Inflammatory macrophage (primary cell): ENCODE results near the gene WDR27.
A peak's percentile ranks its signal among the peaks of the same experiment; 100 is the strongest.

ENCODE experiments used
- DNase-seq, 2 donors: peaks; one replicate each; pipeline ENCODE4 v3.0.0-alpha.2; 2020 to 2022
- total RNA-seq, 18 experiments: gene quantifications; one replicate each; lab custom pipeline; 2026; ENCODE audit warnings: mixed read lengths in 6 of 18, inconsistent platforms in 2 of 18; lab: John Stamatoyannopoulos, UW

Gene WDR27
- total RNA-seq = 0.78 to 8.4 (median 5.0) reads per million in 18 experiments

DNA sequence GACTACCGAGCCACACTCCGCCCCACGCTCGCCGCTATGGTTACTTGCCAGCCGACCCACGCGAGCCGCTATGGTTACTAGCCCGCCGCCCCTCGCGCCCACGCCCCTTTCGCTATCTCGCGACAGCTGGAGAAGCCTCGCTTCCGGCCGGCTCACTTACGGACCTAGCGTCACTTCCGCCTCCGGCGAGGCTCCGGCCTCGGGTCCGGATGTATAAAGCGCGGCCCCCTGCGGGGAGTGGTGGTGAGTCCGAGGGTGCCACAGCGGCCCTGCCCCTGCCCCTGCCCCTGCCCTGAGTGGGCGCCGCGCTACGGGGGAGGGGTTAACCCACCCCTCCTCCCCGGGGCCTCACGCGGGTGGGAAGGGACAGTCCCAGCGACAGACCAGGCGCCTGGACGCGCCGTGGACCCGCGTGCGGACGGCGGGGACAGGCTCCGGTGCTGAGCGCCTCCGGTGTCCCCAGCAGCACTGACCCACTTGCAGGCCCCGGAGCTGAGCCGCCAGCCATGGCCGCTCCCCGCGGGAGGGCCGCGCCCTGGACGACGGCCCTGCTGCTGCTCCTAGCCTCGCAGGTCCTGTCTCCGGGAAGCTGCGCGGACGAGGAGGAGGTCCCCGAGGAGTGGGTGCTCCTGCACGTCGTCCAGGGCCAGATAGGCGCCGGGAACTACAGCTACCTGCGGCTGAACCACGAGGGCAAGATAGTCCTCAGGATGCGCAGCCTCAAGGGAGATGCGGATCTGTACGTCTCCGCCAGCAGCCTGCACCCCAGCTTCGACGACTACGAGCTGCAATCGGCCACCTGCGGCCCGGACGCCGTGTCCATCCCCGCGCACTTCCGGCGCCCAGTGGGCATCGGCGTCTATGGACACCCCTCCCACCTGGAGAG lies at the start of gene WDR27, which contains the start of gene C6orf120:
TSS of gene WDR27 (minus strand) at position 76 of the 886 bp plus-strand sequence. CDS start 13,024 bp downstream, outside the sequence.
TSS of gene C6orf120 (plus strand) at position 173 of the 886 bp plus-strand sequence. CDS start at position 507, 334 bp downstream.
- DNase-seq = peak; percentile 100

DNA sequence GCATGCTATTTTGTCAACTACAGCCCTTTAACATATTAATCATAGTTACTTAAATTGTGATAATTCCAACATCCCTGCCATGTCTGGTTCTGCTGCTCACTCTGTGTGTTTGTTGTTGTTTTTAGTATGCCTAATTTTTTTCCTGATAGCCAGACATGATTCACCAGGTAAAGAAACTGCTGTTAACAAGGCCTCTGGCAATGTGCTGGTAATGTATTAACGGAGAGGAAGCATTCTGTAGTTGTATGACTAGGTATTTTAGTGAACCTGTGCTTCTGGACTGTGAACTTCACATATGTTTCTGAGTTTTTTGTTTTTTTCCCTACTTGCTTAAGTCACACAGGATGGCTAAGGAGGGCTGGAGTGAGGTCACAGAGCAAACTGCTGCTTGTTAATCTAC lies 44.7 kb upstream of the WDR27 start:
- DNase-seq = no peak

DNA sequence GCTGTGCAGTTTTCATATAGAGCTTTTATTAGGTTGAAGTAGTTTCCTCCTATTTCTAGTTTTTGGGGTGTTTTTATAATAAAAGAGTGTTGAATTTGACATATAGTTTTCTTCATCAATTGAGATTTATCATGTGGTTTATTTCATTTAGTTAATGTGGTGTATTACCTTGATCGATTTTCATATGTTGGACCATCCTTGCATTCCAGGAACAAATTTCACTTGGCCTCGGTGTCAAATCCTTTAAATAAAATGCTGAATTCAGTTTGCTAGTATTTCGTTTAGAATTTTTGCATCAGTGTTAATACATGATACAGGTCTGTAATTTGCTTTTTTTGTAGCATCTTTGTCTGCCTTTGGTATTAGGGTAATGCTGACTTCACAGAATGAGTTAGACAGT lies 43.6 kb upstream of the WDR27 start:
- DNase-seq = no peak

DNA sequence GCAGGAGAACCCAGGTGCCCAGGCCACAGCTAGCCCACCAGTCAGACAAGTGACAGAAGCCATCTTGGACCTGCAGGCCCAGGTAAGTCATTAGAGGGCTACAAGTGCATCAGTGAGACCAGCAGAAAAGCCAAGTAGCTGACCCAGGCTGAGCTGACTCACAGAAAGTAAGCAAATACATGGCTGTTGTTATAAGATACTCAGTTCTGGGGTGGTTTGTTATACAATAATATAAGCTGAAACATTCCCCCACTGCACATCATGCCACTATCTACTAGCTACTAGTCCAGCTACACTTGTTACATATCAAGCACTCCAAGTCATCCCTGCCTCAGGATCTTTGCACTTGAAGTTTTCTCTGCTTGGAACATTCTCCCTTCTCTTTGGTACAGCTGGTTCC lies 39.5 kb upstream of the WDR27 start:
- DNase-seq = no peak

DNA sequence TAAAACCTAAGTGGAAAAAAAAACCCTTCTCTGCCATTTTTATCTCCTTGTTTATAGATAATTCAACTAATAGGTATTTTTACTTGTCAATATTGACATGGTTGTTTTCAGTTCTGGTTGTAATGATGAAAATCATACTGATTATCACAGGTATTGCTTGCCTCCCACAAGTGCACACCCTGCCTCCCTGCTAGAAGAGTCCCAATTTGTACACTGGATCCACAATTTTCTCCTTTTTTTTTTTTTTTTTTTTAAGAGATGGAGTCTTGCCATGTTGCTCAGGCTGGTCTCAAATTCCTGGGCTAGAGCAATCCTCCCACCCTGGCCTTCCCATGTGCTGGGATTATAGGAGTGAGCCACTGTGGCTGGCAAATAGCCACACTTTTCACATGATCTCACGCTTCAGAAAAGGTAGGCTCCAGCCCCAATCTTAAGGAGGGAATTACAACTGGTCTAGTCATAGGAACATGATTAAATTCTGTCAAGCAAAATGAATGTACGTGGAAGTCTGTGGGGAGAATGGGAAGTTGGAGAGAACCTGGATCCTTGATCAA lies 37.2 kb upstream of the WDR27 start:
- DNase-seq = no peak

DNA sequence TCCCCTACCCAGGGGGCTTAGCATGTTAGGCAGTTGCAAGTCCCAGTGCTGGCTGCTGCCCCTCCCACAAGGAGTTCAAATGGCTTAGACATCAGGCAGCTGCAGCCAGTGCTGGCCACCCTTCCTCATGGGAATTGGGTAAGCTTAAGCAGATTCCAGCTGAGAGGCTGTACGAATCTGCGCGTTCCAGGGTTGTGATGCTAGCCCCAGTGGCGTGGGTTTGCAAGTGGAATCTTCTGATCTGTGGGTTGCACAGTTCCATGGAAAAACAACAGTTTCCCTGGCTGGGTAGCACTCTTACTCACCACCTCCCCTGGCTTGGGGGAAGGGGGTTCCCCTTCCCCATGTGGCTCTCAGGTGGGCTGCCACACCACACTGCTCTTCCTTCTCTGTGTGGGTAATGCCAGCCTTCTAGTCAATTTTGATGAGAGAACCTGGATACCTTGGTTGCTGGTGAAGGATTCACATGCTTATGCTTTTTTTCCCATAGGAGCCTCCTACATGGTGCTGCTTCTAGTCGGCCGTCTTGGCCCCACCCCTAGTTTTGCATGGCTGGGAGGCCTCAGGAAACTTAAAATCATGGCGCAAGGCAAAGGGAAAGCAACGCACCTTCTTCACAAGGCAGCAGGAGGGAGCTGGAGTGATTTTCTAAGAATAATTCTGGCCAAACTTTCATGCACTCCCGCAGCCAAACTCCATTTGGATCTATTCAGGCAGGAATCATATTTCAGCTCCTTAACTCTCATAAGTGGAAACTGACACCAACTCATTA lies 36.6 kb upstream of the WDR27 start:
- no peak for DNase-seq

DNA sequence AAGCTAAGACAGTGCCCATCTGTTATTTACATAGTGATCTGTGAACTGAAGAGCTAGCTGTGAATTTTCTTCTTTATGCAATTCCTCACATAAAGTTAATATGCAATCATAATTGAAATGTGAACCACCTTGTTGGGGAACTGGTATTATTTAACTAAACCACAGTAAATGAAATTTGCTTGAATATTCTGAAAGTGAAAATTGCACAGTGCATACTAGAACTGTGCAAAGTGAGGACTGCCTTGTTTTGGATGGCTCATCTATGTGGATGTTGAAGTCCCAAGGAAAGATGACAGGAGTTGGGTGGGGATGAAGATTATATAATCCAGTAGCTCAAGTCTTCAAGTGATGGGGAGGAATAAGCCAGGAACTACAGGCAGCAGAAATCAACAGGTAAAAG lies 28.1 kb upstream of the WDR27 start:
- no peak for DNase-seq

DNA sequence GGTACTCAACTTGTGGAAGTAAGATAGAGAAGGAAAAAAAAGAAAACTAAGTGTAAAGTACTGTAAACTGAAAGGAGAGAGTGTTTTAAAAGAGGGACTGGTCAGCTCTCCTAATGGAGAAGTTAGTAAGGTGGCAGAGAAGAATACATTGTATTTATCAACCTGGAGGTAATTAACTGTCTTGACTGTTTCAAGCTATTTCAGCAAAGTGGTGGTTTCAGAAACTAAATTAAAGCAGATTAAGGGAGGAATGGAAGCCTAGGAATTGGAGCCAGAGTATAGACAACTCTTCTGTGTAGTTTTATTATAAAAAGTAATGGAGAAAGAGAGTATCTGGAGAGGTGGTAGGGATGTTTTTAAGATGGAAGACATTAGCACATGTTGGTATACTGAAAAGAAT lies 25.1 kb upstream of the WDR27 start:
- no peak for DNase-seq

DNA sequence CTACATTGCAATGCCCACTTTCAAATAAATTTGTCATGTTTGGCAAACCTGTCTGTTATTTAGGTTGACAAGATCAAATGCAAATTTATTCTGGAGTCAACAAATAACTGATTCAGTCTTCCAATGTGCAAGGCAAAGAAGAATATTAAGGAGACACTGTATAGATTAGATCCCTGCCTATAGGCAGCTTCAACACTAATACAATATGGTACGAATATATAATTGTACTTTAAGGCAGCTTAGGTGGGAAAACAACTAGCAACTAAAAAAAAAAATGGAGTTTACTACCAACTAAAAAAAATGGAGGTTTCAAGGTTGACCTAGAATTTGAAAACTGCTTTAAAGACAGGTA lies 24.2 kb upstream of the WDR27 start:
- no peak for DNase-seq

DNA sequence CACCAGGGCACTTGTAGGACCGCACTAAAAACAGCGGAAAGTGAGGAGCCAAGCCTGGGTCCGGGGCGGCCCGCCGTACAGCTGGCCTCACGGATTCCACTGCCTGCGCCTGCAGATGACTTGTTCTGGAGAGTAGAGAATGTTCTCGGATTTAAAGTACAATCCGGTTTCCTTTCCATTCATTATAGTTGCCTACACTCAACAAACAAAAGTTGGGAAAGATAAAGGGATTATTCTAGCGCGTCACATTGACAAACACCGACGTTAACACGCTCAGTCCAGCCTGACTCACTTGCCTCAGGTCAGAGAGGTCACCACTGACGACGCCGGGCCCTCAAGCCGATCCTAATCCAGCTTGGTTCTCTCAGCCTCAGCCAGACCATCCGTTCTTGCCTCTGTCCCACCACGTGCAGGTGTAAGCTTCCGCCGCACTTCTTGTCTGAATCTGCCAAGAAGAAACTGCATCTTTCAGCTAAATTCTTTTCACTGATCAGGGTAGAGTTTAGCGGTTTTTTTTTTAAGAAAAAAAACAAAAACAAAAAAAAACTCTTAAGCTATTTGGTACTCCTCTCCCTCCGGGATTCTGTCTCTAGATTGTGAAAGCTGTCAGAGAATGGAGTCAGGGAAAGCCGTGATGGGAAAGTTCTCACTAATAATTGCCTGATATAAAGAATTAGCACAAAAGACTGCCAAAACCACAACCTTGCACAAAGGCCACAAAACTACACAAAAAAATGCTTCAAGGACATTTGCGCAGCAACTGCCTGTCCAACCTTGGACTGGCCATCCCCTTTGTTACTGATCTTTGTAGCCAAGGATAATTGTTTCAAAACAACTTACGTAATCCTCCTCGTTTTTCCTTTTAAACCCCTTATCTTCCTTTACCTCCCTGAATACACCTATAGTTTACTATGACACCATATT lies 23.6 kb upstream of the WDR27 start:
- peak; percentile 13 to 39 for DNase-seq

DNA sequence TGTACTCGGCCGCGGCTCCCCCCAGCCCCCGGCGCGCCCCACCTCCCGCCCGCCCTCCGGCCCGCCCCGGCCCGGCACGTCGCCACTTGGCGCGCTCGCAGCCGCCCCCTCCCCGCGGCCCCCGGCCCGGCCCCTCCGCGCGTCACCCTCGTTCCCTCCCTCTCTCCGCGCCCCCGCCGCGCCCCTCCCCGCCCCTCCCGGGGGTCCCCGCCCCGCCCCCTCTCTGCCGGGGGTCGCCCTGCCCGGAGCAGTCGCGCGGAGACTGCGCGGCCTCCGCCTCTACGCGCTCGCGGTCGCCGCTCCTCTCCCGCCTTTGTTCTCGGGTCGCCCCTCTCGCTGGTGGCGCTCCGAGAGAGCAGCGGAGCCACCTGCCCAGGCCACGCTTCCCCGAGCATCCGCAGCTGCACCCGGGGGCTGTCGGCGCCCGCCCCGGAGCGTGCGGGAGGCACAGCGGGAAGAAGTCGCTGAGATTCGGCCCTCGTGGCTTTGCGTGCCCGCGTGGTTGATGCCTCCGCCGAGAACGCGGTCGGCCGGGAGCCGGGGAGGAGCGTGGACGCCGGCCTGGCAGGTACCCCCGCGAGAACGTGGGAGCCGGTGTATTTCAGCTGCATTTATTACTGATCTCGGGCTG lies 22.8 kb upstream of the WDR27 start, which contains the start of gene PHF10:
TSS of gene PHF10 (minus strand) at position 7 of the 631 bp plus-strand sequence. CDS start 569 bp downstream, outside the sequence.
- DNase-seq = peak in 1 of 2 donors; percentile 28

DNA sequence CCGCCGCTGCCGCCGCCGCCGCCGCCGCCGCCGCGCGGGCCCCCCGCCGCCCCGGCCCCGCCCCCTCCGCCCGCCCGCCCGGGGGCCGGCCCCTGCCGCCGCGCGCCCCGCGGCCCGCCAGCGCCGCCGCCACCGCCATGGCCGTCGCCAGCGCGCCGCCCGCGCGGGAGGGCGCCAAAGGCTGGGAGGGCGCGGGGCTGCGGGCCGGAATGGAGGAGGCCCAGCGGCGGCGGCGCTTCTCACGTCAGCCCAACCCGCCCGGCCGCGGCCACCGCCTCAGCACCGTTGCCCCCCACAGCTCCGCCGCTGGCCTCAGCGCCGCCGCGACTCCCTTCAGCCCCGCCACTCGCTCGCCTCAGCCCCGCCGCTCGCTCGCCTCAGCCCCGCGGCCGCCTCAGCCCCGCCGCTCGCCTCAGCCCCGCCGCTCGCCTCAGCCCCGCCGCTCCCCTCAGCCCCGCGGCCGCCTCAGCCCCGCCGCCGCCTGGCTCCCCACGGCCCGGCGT lies 22.2 kb upstream of the WDR27 start:
- DNase-seq = peak in 1 of 2 donors; percentile 43

DNA sequence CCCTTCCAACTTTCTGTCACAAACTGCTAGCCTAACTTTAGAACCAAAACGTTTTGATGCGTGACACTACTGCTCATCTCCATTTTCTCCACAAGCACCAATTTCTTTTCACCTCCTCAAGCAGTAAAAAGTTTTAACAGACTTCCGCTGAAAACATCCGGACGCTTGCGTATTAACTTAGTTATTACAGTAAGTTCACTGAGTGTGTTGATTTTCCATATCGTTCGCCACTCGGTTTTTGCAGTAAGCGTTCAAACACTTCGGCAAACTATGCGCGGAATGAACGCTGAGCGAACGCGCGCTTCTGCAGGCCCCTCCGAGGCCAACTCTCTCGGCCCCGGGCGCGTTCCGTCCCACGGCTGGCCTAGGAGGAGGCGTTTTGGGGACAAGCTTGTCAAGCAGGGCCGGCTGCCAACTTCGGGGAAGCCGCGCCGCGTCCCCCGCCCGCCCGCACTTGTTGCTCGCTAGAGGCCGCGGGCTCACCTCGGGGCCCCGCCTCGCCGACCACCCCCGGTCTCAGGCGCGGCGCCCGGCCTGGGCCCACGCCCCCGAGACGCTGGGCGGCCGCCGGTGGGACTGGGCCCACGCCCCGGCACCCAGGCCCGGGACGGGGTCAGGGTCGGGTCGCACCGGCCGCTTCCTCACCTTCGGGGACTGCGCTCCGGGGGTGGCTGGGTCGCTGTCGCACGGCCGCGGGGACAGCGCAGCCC lies 21.5 kb upstream of the WDR27 start:
- peak; percentile 36 to 60 for DNase-seq

DNA sequence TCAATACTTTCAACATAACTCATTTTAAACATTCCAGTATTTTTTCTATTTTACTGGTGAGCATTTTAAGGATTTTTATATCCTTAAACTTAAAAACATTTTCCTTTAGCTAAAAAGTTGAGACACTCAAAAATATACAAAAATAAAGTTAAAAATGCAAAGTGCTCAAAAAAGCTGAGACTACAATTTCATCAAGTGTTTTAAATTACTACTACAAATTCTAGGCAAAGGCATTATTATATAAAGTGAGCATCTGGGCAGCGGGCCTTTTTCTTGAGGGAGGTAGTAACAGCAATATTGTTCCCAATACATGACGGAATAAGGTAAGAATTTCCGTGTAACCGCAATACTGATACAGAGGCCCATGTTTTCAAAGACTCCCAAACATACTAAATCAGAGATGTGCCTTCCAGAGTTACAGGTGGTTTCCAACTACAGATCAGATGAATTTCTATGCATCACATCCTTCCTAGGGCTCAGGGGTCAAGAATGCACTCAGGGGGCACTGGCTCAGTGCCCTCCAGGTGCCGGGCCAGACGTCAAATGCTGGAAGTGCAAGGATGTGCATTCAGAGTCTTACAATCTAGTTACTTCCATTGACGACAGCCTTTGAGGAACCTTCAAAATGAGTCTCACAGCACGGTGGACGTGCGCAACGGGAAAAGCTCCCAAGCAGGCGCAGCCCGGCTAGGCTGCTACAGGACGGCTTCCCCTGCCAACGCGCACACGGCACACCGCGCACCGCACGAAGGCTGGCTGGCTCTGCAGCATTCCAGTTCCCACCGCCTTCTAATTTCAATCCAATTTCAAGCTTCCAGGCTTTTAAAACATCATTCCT lies 20.8 kb upstream of the WDR27 start:
- peak; percentile 51 to 69 for DNase-seq

DNA sequence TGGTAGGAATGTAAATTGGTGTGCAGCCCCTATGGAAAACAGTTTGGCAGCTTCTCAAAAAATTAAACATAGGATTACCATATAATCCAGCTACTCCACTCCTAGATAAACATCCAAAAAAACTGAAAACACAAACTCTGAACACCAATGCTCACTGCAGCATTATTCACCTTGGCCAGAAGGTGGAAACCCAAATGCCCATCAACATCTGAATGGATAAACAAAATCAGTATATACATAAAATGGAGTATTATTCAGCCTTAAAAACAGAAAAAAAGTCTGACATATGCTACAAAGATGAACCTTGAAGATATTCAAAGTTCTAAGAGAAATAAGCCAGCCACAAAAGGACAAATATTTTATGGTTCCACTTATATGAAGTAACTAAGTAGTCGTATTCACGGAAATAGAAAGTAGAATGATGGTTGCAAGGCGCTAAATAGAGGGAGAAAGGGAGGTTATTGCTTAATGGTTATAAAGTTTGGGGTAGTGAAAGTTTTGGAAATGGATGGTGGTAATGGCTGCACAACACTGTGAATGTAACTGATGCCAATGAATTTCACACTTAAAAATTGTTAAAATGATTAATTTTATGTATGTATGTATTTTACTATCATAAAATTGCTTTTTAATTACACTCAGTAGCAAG lies 18.5 kb upstream of the WDR27 start:
- DNase-seq = peak in 1 of 2 donors; percentile 11

DNA sequence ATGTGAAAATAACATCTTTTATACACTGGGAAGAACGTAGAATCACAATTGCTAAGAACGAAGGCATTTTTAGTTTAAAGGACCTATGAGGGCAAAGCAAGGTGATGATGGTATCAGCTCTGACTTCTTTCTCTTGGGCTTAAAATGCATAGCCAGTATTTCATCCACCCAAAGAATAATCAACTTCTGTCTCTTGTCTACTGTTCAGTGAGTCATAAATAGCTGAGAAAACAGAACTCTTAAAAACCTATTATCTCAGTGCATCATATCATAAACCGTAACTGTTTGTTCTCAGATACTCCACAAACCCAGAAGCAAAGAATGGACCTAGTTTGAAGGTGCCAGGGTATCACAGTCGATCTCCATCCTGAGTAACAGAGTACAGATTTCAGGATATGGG lies 17.3 kb upstream of the WDR27 start:
- no peak for DNase-seq

DNA sequence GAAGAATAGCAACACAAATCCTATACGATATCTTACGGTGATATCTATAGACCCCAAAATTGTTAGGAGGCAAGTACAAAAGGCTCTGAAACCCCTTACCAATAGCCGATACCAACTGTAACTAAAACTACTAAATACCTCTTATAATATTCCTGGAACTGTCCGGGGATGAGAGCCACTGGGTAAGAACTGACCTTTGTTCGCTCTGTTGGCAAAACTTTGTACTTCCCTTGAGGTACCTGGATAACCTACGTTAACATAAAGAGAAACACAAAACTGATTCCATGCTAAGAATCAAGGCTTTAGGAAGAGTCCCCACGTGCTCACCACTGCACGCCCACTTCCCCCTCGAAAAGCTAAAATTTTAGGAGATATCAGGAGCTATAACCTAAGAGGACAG lies 12.8 kb upstream of the WDR27 start:
- no peak for DNase-seq

DNA sequence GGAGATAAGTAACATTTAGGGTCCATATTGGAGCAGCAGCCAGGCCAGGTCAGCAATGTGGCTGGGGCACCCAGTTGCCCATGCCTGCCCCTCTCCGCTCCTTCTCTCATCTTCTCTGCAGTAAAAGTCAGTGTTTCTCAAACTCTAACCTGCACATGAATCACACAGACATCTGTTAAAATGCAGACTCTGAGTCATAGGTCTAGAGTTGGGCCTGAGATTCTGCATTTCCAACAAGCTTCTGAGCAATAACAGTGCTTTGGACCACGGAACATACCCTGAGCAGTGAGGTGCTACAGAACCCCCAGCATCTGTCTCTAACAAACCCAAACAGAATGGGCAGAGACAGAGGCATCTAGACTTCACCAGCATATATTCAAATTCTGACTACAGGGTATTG lies 12.3 kb upstream of the WDR27 start:
- DNase-seq = no peak

DNA sequence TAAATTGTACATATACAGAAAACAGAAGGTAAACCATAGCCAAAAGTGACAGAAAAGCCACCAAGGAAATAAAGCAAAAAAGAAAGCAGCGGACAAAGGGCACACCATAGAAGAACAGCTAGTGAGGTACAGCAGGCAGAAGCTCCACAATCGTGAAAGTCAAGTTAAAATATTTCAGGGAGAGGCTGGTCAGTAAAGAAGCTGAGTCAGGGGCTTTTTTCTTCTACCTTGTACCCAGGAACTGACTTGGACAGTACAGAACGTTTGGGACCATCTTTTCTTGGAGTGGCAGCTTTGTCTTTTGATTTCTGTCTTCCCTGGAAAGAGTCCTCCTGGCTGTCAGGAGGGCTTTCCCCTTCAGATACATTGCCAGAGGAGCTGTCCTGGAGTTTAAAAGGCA lies 8.2 kb upstream of the WDR27 start:
- no peak for DNase-seq
